ACHN (cell line): Measurements from ENCODE around the gene ZBTB46.
"Not testable (repeated sequence)": the region's sequence is repeated elsewhere in the genome, so short reads cannot be mapped to it uniquely, and the experiment has no call there.

ENCODE experiments used
- DNase-seq: peaks from one replicate; pipeline ENCODE4 v3.0.0-alpha.2; 2015
- in situ Hi-C: cut with HindIII; loops from 2 replicates; pipeline ENCODE4 v1.10.0; 2017; ENCODE audit warnings: low sequenced_read_pairs, low pct_ligation_motif_present, low pct_unique_long_range_greater_than_20kb

The ZBTB46 gene

GRCh38 chr20:63830841-63831588 is at the start of gene ZBTB46:
ZBTB46 (minus strand) TSS chr20:63831264; CDS start chr20:63790757, 40,507 bp downstream.
- in situ Hi-C loops: no loop called here
- peak; percentile 49 for DNase-seq

- no peak for DNase-seq
- in situ Hi-C loops: no loop called here
Observed at GRCh38 chr20:63878899-63879663, 48.0 kb upstream of the ZBTB46 start.

GRCh38 chr20:63877755-63878470 is 46.8 kb upstream of the ZBTB46 start:
- no peak for DNase-seq
- in situ Hi-C loops: no loop called here

GRCh38 chr20:63876489-63877036 is 45.5 kb upstream of the ZBTB46 start:
- no peak for DNase-seq
- in situ Hi-C loops: no loop called here

- in situ Hi-C loops: loop anchor here (25.0 kb wide), 1 partner anchor 287 kb away; no protein-coding TSS in a partner anchor
- DNase-seq: not testable (repeated sequence)
Observed at GRCh38 chr20:63874241-63874640, 43.2 kb upstream of the ZBTB46 start.

GRCh38 chr20:63873477-63873971 is 42.5 kb upstream of the ZBTB46 start:
- in situ Hi-C loops: loop anchor here (25.0 kb wide), 1 partner anchor 286 kb away; no protein-coding TSS in a partner anchor
- peak; percentile 30 for DNase-seq

- DNase-seq: no peak
- in situ Hi-C loops: loop anchor here (25.0 kb wide), 1 partner anchor 281 kb away; no protein-coding TSS in a partner anchor
Observed at GRCh38 chr20:63868264-63868663, 37.2 kb upstream of the ZBTB46 start.

- not testable (repeated sequence) for DNase-seq
- in situ Hi-C loops: loop anchor here (25.0 kb wide), 1 partner anchor 280 kb away; no protein-coding TSS in a partner anchor
Observed at GRCh38 chr20:63867042-63867441, 36.0 kb upstream of the ZBTB46 start.

GRCh38 chr20:63864978-63865640 is 34.0 kb upstream of the ZBTB46 start, which contains the start of gene TPD52L2:
TPD52L2 (plus strand) TSS chr20:63865270; CDS start chr20:63865366, 96 bp downstream.
- in situ Hi-C loops: loop anchor here (25.0 kb wide), 1 partner anchor 278 kb away; no protein-coding TSS in a partner anchor
- peak; percentile 97 for DNase-seq

GRCh38 chr20:63864545-63864977 is 33.5 kb upstream of the ZBTB46 start:
- in situ Hi-C loops: loop anchor here (25.0 kb wide), 1 partner anchor 277 kb away; no protein-coding TSS in a partner anchor
- DNase-seq: no peak

GRCh38 chr20:63863798-63864544 is 32.9 kb upstream of the ZBTB46 start:
- DNase-seq: peak; percentile 84
- in situ Hi-C loops: loop anchor here (25.0 kb wide), 1 partner anchor 277 kb away; no protein-coding TSS in a partner anchor

- DNase-seq: no peak
- in situ Hi-C loops: loop anchor here (25.0 kb wide), 1 partner anchor 276 kb away; no protein-coding TSS in a partner anchor
Observed at GRCh38 chr20:63863021-63863797, 32.1 kb upstream of the ZBTB46 start.

- in situ Hi-C loops: loop anchor here (25.0 kb wide), 1 partner anchor 275 kb away; no protein-coding TSS in a partner anchor
- no peak for DNase-seq
Observed at GRCh38 chr20:63861981-63862901, 31.2 kb upstream of the ZBTB46 start.

- DNase-seq: no peak
- in situ Hi-C loops: loop anchor here (25.0 kb wide), 1 partner anchor 274 kb away; no protein-coding TSS in a partner anchor
Observed at GRCh38 chr20:63861365-63861934, 30.4 kb upstream of the ZBTB46 start, which contains the start of gene ABHD16B. ABHD16B (plus strand) TSS chr20:63861498; CDS start chr20:63861541, 43 bp downstream.
